HG03342 (cell line): ENCODE data around the gene FRAS1.

Experiments used
- ATAC-seq: cut with Tn5 transposase; IDR thresholded peaks from one replicate; pipeline ENCODE4 v1.9.1; 2021; ENCODE audit warnings: mild to moderate bottlenecking, moderate library complexity; ENCODE audit not compliant: unreplicated experiment

Gene FRAS1

GRCh38 chr4:78357122-78357521, 300.0 kb downstream of the FRAS1 start:
- no peak for ATAC-seq

GRCh38 chr4:78360466-78360865, 303.3 kb downstream of the FRAS1 start:
- ATAC-seq = no peak

- ATAC-seq = no peak
These were observed 304.5 kb downstream of the FRAS1 start for GRCh38 chr4:78361621-78362120.

GRCh38 chr4:78362310-78362709, 305.2 kb downstream of the FRAS1 start:
- ATAC-seq = no peak

- no peak for ATAC-seq
These were observed 306.0 kb downstream of the FRAS1 start for GRCh38 chr4:78363031-78363570.

- ATAC-seq = no peak
These were observed 312.6 kb downstream of the FRAS1 start for GRCh38 chr4:78369679-78370078.

GRCh38 chr4:78370631-78371372, 313.7 kb downstream of the FRAS1 start:
- ATAC-seq = no peak

GRCh38 chr4:78372355-78372988, 315.3 kb downstream of the FRAS1 start:
- no peak for ATAC-seq

GRCh38 chr4:78377555-78377954, 320.4 kb downstream of the FRAS1 start:
- ATAC-seq = no peak

- no peak for ATAC-seq
These were observed 321.9 kb downstream of the FRAS1 start for GRCh38 chr4:78379040-78379439.

GRCh38 chr4:78379991-78380729, 323.0 kb downstream of the FRAS1 start:
- ATAC-seq = no peak

GRCh38 chr4:78386679-78387078, 329.6 kb downstream of the FRAS1 start:
- no peak for ATAC-seq

GRCh38 chr4:78395642-78396041, 338.5 kb downstream of the FRAS1 start:
- ATAC-seq = no peak

GRCh38 chr4:78396613-78397291, 339.6 kb downstream of the FRAS1 start:
- ATAC-seq = no peak

GRCh38 chr4:78397292-78397630, 340.1 kb downstream of the FRAS1 start:
- ATAC-seq = no peak

- no peak for ATAC-seq
These were observed 352.6 kb downstream of the FRAS1 start for GRCh38 chr4:78409612-78410202.

- ATAC-seq = no peak
These were observed 353.1 kb downstream of the FRAS1 start for GRCh38 chr4:78410225-78410624.

- no peak for ATAC-seq
These were observed 353.6 kb downstream of the FRAS1 start for GRCh38 chr4:78410676-78411075.

- no peak for ATAC-seq
These were observed 357.0 kb downstream of the FRAS1 start for GRCh38 chr4:78414116-78414515.

- ATAC-seq = no peak
These were observed 360.5 kb downstream of the FRAS1 start for GRCh38 chr4:78417603-78418002.

GRCh38 chr4:78418406-78418805, 361.3 kb downstream of the FRAS1 start:
- ATAC-seq = no peak
